Testis (tissue), 2 donors: ENCODE measurements around the gene HAPLN3.

Source experiments
- CTCF ChIP-seq, 3 experiments: fragments of 450-650 bp in 2 of 3; fragments of 200-600 bp in 1 of 3; sonication (generic) in 1 of 3; IDR thresholded peaks; one replicate each; pipeline ENCODE4 v1.5.1; 2016 to 2019; ENCODE audit warnings: antibody characterized with exemption in 3 of 3, mild to moderate bottlenecking in 2 of 3, moderate library complexity in 1 of 3
- POLR2A ChIP-seq: fragments of 450-650 bp; IDR thresholded peaks from one replicate; pipeline ENCODE4 v1.6.1; 2017; ENCODE audit warnings: antibody characterized with exemption, mild to moderate bottlenecking, moderate library complexity

DNA sequence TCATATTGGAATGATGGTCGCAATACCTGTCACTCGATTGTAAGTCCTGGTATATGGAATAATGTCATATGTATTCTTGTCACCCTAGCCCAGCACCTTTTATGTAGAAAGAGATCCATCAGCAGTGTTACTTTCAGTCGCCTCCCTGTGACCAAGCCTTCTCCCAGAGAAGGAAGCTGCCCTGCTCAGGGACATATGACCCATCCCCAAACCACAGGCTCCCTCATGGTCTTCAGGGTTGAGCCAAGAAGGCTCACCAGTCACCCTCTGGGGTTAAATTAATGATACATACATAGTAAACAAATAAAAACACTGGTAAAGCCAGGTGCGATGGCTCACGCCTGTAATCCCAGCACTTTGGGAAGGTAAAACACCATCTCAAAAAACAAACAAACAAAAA is 22.4 kb upstream of the HAPLN3 start:
- no peak for TF ChIP-seq CTCF (IDR thresholded peaks at IDR 0.05)
- TF ChIP-seq POLR2A, result no peak
